NCI-H748 treated with DMSO at 0.1 percent for 48 hours (cell line): ENCODE results near the gene TNFRSF4.

Experiments
- DNase-seq: peaks from one replicate; lab custom pipeline; 2025; lab: John Stamatoyannopoulos, UW

The TNFRSF4 gene

GRCh38 chr1:1217621-1218523 lies 3.9 kb upstream of the TNFRSF4 start:
- DNase-seq: no peak

DNA sequence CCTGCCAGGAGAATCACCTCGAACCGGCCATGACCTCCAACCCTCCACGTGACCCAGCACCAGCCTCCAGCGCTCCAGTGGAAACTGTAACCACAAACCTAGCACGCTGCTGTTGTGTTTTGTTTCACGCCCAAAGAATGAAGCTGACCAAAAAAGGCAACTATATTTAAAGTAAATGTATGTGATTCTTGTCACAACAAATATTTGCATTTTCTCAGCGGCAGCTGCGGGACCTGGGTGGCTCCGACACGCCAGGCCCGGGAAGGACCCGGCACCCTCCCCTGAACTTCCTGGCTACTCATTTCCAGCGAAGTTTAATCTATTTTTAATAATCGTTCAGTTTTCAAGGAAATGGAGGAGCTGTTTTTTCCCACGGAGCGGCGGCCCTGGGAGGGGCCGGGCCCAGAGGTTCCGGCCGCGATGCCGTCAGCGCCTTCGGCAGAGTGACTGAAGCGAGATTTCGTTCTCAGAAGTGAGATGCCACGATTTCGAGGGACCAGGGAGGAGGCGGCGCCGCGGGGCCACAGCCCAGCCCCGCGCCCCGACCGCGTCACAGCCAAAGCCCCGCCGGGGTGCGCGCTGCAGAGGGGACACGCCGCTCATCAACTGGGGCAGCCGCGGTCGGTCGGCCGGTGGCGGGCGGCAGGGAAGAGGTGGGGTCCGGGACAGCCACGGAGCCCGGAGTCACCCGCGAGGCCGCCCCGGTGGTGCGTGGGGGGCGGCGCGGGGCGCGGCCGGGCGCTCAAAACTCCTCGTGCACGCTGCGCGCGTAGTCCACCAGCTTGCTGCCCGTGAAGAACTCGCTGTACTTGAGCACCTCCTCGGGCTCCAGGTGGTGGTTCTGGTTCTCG lies 3.0 kb upstream of the TNFRSF4 start:
- no peak for DNase-seq

- no peak for DNase-seq
These were observed 2.1 kb upstream of the TNFRSF4 start for GRCh38 chr1:1215881-1216605.

DNA sequence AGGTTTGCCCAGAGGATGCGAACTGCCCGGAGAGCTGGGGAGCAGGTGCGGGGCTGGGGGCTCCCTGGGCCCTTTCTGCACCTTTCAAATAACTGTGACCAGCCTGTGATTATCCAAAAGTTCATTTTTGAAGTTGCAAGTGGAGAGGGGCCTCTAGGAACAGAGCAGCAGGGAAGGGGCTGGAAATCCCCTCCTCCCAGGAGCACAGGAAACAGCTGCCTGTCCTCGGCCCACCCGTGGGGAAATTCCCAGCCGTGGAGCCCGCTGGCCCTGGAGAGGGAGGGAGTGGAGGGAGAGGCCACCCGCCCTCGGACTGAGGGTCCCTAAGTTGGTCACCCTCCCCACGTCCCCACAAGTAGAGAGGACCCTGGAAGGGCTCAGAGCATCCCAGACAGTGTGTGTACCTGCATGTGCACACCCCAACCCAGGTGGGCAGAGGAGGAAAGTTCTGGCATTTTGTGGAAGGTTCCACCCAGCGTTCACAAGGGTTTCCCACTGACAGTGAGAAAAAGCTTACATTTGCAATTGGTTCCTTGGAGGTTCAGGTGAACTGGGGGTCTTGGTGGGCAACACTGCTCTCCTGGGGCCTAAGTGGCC lies 1.2 kb upstream of the TNFRSF4 start:
- no peak for DNase-seq

DNA sequence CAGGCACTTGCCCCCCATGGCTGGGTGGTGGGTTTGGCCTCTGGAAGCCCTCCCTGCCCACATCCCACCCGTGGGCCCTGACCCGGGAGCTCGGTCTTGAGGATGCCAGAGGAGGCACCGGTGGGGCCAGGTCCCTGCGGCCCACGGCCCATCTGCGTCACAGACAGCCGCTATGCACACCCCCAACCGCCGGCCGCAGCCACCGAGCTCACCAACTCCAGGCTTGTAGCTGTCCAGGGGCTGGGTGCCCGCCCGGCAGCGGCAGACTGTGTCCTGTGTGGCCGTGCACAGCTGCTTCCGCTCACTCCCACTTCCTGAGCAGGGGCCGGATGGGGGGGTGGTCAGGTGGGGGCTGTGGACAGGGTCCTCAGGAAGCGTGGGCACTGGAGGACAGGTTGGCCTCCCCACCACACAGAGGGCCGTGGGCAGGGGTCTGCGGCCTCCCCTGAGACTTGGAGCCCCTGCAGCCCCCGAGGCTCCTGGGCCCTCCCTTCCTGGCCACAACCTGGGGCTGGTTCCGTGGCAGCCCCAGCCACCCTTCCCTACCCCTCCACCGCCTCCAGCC lies 1.1 kb downstream of the TNFRSF4 start:
- DNase-seq: no peak

GRCh38 chr1:1211541-1212441 lies 2.2 kb downstream of the TNFRSF4 start:
- no peak for DNase-seq

GRCh38 chr1:1210726-1211540 lies 3.0 kb downstream of the TNFRSF4 start:
- DNase-seq: no peak

DNA sequence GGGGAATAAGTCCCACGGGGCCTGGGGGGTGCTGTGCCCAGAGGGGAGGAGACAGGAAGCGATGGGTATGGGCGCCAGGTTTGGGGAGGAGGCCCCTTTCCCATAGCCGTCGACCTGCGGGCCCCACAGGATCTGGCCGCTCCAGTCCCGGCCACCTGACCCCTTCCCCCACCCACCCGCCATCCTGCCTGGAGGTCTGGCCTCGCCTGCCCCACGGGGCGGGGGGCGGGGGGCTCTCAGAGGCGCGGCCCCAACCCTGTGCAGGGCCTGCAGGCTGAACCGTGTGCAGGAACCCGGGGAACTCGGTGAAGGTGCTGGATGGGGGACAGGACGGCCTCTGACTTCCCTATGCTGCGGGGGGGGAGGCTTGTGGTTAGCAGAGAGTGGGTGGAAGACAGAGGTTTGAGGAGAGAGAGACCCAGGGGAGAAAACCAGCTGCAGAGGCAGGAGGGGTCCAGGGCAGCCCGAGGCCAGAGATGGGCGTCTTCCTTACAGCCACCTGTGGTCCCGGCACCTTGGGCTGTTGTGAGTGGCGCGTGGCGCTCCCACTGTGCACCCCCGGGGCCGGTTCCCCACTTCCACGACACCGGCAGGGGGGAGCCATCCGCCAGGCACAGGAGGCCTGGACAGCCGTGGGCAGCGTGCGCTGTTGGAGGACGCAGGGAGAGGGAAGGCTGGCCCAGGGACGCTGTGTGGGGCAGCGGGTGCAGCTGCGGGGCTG lies 5.1 kb downstream of the TNFRSF4 start:
- DNase-seq: no peak

DNA sequence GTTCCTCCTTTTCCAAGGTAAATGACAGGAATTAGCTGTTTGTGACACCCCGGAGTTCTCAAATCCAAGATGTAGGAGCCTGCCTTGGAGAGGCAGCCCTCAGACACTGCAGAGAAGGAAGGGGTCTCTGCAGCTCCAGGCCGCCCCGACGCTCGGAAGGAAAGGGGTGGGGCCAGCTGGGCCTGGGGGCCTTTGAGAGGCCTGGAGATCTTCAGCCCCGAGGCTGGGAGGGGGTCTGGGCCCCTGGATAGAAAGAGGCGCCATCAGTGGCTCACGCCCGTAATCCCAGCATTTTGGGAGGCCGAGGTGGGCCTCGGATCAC lies 6.4 kb downstream of the TNFRSF4 start:
- DNase-seq: no peak

- DNase-seq: no peak
These were observed 6.9 kb downstream of the TNFRSF4 start for GRCh38 chr1:1206966-1207531.

- no peak for DNase-seq
These were observed 7.5 kb downstream of the TNFRSF4 start, which contains the start of gene TNFRSF18 for GRCh38 chr1:1206376-1206965. Gene TNFRSF18 (minus strand): TSS chr1:1206592. CDS start chr1:1206571, 21 bp downstream.

- no peak for DNase-seq
These were observed 8.1 kb downstream of the TNFRSF4 start for GRCh38 chr1:1205769-1206375.

GRCh38 chr1:1204998-1205768 lies 8.8 kb downstream of the TNFRSF4 start:
- DNase-seq: no peak

DNA sequence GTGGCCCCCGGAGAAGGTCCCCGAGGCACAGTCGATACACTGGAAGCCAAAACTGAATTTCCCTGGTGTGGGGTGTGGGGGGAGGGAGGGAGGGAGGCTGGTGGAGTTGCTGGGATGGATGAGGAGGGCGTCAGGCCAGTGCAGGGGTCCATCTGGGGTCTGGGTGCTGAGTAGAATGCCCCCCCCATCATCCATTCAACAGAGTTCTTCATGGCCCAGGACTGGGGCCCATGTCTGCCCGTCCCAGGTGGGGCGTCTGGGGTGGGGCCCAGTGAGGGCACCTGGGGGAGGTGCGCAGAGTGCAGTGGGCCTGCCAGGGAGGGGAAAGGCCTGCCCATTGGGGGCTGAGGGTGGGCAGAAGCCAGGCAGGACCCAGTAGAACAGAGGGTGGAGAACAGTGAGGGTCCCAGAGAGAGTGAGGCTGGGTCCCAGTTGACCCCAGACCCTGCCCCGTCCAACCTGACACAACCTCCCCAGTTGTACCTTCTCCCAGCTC lies 9.5 kb downstream of the TNFRSF4 start:
- no peak for DNase-seq

DNA sequence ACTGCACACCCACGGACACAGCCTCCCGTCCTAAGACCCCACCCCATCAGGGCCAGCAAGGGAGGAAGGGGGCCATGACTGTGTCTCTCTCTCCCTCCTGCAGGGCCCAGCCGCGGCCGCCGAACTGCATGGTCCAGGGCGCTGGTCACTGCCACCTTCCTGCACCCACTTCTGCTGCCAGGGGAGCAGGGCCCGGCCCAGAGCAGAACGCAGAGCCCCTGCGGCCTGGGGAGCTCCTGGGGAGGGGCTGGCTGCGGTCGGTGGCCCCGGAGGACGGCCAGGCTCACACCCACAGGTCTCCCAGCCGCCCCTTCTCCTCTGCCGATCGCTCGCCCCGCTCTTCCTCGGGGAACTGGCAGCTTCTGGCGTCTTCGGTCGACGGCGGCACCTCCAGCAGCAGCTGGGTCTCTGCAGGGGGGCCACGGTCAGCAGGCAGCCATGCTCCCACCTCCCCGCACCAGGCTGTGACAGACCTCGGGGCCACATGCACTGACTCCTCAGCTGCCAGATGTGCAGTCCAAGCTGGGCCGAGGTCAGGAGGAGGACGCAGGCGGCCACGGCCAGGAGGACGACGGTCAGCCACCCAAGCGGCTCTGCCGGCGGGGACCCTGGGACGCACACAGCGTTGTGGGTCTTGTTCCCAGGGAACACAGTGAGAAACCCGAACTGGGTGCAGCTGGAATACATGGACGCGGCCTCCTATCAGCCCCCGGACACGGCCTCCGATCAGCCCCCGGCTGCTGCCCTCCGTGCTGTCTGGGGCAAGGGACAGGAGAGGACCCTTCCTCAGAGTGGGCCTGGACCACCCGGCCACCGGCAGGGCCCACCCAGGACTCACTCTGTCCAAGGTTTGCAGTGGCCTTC lies 10.2 kb downstream of the TNFRSF4 start:
- DNase-seq: no peak
